AG10803 (cell line): ENCODE data around the gene CD300E.
A peak's percentile ranks its signal among the peaks of the same experiment; 100 is the strongest.

Experiments
- DNase-seq: peaks from one replicate; pipeline ENCODE4 v3.0.0; 2010; ENCODE audit warnings: low read depth
- H3K4me3 ChIP-seq: 2 replicates; pipeline ENCODE4 v1.5.1; 2011; ENCODE audit warnings: mild to moderate bottlenecking, low read length, control low read depth
- TF ChIP-seq, protein P1 (sequence below): conservative IDR thresholded peaks from 2 replicates; pipeline ENCODE4 v1.5.1; 2011; ENCODE audit warnings: mild to moderate bottlenecking, low read length, control low read depth, inconsistent platforms

Gene CD300E, protein sequence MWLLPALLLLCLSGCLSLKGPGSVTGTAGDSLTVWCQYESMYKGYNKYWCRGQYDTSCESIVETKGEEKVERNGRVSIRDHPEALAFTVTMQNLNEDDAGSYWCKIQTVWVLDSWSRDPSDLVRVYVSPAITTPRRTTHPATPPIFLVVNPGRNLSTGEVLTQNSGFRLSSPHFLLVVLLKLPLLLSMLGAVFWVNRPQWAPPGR

DNA sequence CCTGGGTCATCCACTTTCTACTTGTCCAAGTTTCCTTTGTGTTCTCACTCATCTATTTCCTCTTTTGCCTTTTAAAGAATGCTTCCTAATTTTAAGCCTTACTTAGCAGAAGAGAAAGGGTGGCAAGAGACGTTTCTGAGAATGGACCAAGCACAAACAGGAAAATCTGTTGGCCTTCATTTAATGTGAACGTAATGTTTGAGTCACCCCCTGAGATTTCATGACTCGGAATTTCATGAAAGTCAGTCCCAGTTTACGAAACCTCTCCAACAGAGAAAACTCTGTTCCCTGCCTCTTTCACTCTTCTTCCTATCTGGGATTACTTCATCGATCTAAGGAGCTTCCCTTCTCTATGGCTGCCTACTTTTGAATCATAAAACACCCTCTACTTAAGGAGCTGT is at the start of gene CD300E:
CD300E (minus strand) TSS at position 46 of the 401 bp plus-strand sequence. CDS start 117 bp downstream, outside the sequence.
- no peak within 1 kb of the TSS for H3K4me3 ChIP-seq
- TF ChIP-seq, protein P1, sequence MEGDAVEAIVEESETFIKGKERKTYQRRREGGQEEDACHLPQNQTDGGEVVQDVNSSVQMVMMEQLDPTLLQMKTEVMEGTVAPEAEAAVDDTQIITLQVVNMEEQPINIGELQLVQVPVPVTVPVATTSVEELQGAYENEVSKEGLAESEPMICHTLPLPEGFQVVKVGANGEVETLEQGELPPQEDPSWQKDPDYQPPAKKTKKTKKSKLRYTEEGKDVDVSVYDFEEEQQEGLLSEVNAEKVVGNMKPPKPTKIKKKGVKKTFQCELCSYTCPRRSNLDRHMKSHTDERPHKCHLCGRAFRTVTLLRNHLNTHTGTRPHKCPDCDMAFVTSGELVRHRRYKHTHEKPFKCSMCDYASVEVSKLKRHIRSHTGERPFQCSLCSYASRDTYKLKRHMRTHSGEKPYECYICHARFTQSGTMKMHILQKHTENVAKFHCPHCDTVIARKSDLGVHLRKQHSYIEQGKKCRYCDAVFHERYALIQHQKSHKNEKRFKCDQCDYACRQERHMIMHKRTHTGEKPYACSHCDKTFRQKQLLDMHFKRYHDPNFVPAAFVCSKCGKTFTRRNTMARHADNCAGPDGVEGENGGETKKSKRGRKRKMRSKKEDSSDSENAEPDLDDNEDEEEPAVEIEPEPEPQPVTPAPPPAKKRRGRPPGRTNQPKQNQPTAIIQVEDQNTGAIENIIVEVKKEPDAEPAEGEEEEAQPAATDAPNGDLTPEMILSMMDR, result no peak
- no peak for DNase-seq

DNA sequence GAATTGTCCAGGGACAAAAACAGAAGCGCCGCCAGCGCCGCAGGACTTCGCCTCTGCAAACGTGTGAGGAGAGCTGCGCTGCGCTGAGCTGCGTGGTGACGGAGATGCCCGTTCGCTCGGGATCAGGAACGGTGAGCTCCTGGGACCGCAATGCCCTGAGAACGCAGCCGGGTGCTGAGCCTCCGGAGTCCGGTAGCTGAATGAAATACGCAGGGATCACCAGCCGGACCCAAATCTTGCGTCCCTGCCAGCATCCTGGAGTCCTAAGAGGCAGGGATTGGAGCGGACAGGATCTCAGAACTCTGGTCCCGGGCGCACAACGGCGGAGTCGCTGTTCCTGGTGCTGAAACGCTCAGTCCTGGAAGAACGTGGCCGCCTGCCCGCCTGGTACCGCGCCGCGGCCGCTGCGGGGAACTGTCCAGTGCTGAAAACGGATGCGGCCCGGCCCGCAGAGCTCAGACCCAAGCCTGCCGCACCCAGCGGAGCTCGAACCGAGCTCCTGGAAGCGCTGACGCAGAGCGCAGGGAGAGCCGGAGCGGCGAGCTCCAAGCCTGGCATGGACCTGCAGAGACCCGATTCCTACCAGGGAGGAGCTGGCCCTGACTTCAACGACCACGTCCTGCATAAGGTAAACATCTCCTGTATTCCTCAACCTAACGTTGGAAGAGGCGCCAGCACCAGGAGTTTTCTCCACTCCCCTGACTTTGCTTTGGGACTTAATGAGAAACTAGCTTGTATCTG is 47.7 kb upstream of the CD300E start:
- DNase-seq, result peak; percentile 57
- H3K4me3 ChIP-seq, result no peak overlapping the region
- TF ChIP-seq, protein P1, result no peak

DNA sequence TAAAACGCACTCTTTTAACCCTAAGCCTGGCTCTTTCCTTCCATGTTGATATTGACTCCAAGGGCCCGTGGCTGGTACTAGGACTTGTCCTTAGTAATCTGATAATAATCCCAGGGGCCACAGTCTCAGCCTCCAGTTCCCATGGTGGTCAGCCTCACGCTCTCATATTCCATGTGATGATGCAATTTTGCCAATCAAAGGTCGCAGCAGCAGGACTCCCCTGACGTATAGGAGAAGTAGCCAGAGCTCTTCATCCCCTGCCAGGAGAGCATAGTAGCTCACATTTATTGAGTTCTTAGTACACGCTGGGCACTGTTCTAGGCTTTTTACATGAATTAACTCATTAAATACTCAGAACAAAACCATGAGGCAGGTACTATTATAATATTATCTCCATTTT is 46.8 kb upstream of the CD300E start:
- TF ChIP-seq, protein P1, result no peak
- DNase-seq, result no peak
- H3K4me3 ChIP-seq, result no peak overlapping the region

DNA sequence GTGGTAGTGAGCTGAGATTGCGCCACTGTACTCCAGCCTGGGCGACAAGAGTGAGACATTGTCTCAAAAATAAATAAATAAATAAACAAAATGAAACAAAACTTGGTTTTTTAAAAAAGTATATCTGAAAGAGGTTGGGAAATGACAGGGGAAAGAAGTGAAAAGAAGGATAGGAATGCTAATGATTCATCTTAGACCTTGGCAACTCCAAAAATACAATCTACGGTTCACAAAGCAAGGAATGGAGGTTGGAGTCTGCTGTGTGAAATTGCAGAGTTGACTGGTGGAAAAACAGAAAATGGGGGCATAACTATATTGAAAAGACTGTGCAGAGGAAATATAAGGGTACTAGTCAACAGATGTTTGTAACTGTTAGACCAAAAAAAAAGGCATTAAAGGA is 40.0 kb upstream of the CD300E start:
- no peak overlapping the region for H3K4me3 ChIP-seq
- TF ChIP-seq, protein P1, result no peak
- peak; percentile 3 for DNase-seq

DNA sequence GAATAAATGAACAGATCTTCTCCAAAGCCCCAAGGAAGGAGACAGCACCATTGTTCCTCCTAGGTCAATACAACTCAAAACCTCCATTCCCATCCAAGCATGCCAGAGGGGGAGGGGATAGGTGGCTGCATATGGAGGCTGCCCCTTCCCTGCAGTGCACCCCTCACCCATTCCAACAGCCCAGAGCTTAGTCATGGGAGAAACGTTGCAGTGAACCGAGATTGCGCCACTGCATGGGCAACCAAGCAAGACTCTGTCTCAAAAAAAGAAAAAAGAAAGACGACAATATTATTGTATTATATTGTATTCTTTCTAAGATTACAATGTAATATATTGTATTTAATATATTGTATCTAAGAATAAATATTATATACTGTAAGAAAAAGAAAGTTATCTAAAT is 36.4 kb upstream of the CD300E start:
- DNase-seq, result no peak
- TF ChIP-seq, protein P1, result no peak
- no peak overlapping the region for H3K4me3 ChIP-seq

DNA sequence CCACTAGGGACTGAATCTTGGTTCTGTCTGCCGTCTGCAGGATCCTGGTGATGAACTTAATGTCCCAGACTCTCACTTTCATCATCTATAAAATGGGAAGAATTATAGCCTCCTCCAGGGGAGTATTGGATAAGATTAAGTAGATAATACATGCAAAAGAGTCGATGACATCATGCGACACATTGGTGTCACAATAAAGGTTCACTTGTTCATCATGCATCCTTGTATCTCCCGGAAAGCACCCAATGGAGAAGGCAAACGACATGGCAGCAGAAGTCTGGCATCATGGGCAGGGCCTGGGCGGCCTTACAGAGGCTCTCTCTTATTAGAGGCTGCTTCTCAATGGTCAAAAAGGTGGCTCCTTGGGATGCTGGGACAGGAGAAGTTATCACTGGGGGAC is 35.1 kb upstream of the CD300E start:
- DNase-seq, result no peak
- H3K4me3 ChIP-seq, result no peak overlapping the region
- TF ChIP-seq, protein P1, result no peak

DNA sequence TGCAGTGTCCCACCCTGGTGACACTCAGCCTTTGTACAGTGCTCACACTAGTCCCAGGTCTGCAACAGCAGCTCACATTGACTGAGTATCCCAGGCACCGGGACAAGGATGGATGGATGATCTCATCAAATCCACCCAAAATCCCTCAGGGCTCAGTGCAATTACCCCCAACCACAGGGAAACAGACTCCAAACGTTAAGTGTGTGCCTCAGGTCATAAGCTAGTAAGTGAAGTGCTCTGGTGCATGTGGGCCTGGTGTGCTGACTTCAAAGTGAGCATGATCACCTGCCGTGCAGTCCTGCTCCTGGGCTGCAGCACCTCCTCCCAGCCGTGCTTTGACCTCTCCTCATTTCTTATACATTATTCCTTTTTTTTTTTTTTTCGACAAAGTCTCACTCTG is 31.2 kb upstream of the CD300E start:
- TF ChIP-seq, protein P1, result no peak
- DNase-seq, result no peak

More for the DNA sequence above, 31.2 kb upstream of the CD300E start:
- no peak overlapping the region for H3K4me3 ChIP-seq
